Medulla oblongata (tissue), 1 donor: ENCODE data around the gene ZSCAN9.
A peak's percentile ranks its signal among the peaks of the same experiment; 100 is the strongest.

ENCODE experiments used
- DNase-seq: peaks from one replicate; pipeline ENCODE4 v3.0.0-alpha.2; 2015; ENCODE audit errors: extremely low spot score

ZSCAN9 gene

DNA sequence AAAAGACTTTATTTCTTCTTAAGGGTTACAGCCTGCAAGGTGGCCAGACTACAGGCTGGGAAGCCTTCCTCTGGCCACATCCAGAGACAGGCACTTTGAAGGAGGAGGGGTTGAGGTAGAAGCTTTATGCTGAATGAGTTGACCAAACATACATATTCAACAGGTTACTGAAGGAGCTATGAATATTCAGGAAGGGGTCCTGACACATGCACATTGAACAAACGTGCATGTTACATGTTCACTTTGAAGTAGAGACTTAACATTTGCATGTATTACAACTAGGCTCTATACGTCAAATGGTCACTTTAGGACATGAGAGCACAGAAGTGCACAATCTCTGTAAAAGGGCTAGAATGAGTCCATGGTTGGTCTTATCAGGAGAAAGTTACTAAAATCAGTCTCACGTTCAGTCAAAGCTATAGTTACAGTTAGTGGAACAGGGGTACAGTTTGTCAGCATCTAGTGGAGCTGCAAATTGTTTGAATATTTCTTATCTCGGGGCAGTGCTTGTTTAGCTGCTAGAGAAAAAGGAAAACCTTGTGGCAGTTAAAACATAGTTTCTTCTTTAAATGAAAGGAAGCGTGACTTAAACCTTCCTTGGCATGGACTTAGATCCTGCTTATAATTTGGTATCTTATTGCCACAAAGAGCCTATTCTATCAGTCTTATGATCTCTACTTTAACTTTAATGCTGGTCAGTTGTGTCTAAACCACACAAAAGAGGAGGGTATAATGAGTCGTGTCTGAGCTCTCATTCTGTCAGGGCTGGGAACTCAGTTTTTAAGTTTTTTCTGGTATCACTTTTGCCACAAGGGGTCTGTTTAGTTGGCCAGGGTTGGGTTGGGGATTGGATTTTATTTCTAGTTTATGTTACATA is 4.6 kb upstream of the ZSCAN9 start:
- DNase-seq = no peak

GRCh38 chr6:28224131-28225055 is 682 bp upstream of the ZSCAN9 start:
- DNase-seq = no peak

DNA sequence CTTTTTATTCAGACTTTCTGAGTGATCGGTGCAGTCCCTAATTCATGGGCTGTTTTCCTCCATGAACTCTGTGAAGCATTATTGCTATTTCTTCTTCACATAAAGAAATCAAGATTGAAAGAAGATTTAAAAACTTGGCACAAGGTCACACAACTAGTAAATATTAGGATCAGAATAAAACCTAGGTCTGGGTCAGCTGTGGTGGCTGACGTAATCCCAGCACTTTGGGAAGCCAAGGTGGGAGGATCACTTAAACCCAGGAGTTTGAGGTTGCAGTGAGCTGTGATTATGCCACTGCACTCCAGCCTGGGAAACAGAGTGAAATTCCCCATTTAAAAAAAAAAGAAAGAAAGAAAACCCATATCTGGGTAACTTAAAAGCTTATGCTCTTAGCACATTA is 1.4 kb downstream of the ZSCAN9 start:
- no peak for DNase-seq

GRCh38 chr6:28232785-28233184 is 7.7 kb downstream of the ZSCAN9 start:
- no peak for DNase-seq

GRCh38 chr6:28235912-28236452 is 10.9 kb downstream of the ZSCAN9 start:
- no peak for DNase-seq

GRCh38 chr6:28239636-28240035 is 14.6 kb downstream of the ZSCAN9 start:
- no peak for DNase-seq

GRCh38 chr6:28240471-28240870 is 15.4 kb downstream of the ZSCAN9 start:
- DNase-seq = no peak

DNA sequence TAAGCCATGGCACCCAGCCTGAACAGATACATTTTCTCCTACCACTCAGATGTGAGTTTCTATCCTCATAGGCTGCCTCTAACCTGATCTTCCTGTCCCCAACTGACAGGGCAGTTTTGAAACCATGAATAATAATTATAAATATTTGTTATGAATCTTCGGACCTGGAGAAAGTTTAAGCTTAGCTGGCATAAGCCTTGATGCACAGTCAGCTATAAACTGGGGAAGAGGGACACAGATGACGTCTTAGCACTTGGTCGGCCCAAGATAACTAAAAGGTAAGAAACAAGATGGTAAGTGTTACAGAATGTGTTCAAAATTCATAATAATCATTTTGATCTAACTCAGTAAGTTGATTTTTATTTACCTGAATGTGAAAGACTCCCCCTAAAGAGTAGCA is 18.9 kb downstream of the ZSCAN9 start:
- DNase-seq = no peak

DNA sequence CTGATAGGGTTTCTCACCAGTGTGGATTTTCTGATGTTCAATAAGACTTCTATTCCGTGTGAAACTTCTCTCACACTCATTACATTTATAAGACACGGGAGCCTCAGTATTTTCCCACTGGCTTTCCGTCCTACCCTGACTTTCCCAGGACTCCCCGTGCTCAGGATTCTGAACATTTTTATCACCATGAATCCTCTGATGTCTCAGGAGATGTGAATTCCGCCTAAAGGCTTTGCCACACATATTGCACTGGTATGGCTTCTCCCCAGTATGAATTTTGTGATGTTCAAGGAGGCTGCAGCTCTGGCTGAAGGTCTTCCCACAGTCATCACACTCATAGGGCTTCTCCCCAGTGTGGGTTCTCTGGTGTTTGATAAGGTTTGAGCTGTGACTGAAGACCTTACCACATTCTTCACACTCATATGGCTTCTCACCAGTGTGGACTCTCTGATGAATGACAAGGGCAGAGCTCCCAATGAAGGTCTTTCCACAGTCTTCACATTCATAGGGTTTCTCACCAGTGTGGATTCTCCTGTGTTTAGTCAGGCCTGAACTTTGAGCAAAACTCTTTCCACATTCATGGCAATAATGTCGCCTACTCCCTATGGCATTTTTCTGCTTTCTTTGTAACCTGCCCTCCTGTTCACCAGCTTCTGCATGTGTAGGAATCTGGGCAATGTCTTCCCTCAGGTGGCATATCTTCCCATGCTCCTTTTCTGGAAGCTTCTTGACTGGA is 20.3 kb downstream of the ZSCAN9 start:
- DNase-seq = no peak

GRCh38 chr6:28248916-28249315 is 23.8 kb downstream of the ZSCAN9 start:
- no peak for DNase-seq

DNA sequence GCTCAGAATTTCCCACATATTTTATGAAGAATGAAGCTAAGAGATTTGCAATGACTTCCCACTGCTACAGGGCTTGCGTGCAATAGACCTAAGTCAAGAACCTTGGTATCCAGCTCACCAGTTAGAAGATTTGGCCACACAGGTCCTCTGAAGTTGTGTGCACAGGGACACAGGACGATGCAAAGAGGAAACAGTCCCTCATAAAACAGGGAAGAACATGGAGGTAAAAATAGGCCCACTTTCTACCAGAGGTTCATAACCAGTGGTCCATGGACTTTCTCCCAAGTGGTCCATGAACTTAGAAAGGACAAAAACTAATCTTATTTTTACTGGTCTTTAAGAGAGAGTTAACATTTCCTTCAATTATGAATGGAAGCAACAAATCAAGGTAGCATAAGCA is 25.7 kb downstream of the ZSCAN9 start:
- DNase-seq = no peak

DNA sequence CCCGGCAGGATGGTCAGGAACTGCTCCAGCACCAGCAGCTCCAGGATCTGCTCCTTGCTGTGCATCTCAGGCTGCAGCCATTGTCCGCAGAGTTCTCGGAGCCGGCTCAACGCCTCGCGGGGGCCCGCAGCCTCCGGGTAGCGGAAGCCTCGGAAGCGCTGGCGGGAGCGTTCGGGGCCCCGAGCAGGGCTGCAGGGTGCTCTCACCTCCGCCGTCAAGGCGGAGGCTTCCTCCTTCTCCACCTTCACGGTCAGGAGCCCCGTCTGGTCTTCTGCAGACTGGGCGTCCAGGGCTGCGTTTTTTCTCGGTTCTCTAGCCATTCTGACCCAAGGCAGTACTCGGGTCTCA is 26.6 kb downstream of the ZSCAN9 start:
- no peak for DNase-seq

DNA sequence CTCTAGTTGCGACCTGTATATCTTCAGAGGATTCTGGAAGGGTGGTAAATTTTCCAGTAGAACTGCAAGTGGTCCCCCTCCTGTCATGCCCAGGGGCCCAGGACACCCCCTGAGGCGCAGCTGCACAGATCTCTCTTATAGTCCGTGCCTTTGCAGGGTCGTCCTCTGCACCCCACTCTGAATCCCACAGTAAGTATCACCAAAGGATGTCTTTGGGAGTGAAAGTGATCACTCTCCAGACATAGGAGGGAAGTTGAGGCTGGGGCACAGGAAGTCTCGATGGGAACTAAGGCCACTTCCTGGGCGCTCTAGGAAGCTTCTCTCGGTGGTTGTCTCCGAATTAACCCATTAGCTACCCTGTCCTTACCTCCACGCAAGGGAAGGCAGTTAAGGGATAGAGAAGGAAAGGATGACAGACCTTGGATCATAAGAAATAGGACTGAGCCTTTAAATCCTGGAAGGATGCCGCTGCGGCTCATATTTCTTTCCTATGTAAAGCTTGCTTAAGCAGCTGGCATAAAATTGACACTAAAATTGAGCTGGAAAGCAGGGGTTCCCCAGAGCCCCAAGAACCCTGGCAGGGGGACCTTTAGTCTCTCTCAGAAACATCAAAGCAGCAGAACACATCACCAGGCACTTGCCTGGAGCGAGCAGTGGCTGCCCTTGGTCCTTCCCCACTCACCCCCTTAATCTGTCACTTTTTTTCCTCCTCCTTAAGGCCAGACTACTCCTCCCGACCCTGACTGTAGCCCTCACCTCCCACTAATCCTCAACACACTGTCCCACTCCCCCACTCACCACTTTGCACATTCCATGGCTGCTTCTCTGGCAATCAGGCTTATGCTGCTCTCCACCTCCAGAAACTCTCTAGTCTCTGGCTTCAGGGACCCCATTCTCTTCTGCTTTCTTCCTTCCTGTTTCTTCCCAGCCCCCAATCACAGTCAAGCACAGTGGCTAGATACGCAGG is 27.2 kb downstream of the ZSCAN9 start, which contains the start of gene ZKSCAN4:
TSS of gene ZKSCAN4 (minus strand) at position 261 of the 967 bp plus-strand sequence. CDS start 289 bp downstream, outside the sequence.
- DNase-seq = peak; percentile 86

DNA sequence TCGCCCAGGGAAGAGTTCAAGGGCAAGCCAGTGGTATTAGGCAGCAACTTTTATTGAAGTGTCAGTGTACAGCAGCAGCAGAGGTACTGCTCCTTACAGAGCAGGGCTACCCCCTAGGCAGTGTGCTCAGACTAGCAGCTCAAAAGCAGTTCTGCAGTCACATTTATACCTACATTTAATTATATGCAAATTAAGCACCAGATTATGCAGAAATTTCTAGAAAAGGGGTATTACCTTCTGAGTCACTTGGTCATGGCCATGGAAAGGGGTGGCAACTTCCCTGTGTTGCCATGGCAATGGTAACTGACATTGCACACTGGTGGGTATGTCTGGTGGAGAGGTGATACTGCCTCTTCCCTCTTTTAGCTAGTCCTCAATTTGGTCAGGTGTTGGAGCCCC is 29.0 kb downstream of the ZSCAN9 start:
- DNase-seq = no peak

GRCh38 chr6:28257042-28257441 is 32.0 kb downstream of the ZSCAN9 start:
- no peak for DNase-seq

GRCh38 chr6:28258877-28259777 is 34.1 kb downstream of the ZSCAN9 start, which contains the start of gene NKAPL:
NKAPL (plus strand) TSS chr6:28259297; CDS start chr6:28259372, 75 bp downstream.
- DNase-seq = peak; percentile 79

DNA sequence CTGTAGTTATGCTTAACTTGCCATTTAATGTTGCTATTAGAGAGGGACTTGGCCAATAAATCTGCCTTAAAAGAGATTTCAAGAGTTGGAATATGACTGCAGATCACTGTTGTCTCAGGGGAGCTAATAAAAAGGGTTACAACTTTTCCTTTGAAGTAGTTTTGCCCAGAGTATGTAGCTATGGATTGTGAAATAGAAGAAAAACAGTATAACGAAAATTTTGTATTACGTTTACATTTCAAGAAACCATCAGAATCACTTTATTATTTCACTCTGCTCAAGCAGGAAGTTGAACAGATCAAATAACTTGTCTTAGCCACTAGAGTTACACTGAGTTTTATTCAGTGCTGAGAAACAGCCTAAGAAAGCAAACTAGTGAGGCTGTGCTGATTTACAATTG is 38.8 kb downstream of the ZSCAN9 start:
- no peak for DNase-seq

DNA sequence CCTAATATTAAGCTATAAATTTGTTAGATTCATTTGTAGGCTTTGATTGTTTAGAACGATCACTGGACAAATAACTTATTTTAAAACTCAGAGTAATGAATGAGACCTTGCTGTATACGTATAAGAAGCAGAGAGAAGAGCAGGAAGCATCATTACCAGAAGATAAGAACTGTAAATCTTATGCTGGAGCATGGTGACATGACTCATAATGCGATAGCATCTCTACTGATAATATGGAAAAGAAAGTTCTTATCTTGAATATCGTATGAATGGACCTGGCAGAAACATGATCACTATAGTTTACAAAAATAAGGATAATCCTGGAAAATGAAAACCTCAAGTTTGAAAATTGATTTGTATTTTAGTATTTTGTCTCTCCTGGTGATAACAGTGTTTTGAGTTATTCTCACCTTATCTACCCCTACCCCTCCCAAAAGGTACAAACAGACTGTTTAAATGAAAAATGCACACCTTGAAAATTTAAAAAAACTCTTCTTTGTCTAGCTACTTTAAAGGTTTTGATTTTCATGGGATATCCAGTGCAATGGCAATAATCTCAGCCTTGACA is 39.8 kb downstream of the ZSCAN9 start:
- DNase-seq = no peak

GRCh38 chr6:28266563-28266961 is 41.5 kb downstream of the ZSCAN9 start:
- DNase-seq = no peak
